PC-3 (cell line): ENCODE measurements around the gene FBXO31. TPM values are rescaled to one million over a fixed set of nuclear protein-coding genes. Genes with fewer than 3 reads are reported as not detected.

Experiments
- ATAC-seq: fragments of 200-7000 bp; cut with Tn5 transposase; 2 replicates; pipeline ENCODE4 v1.9.1; 2020; ENCODE audit warnings: mild to moderate bottlenecking, moderate library complexity
- BruUV-seq: library from RNA; stranded (reverse); fragments of 400-500 nt; replicated peaks from 2 replicates; lab custom pipeline; 2021; lab: Mats Ljungman, UMichigan
- CTCF ChIA-PET: fragments of 300-600 bp; sonication (Branson Sonifier 250); formaldehyde crosslinking; loops from one replicate; lab custom pipeline; 2022; ENCODE audit warnings: antibody characterized with exemption; lab: Charles Lee
- POLR2A ChIA-PET: fragments of 300-600 bp; sonication (Branson Sonifier 250); formaldehyde crosslinking; loops from one replicate; lab custom pipeline; 2022; ENCODE audit warnings: antibody characterized with exemption; ENCODE audit not compliant: unreplicated experiment; lab: Charles Lee
- DNase-seq: peaks from one replicate; pipeline ENCODE4 v3.0.0-alpha.2; 2015
- H2AFZ ChIP-seq: fragments of 300-600 bp; sonication (generic); 2 replicates; pipeline ENCODE4 v1.6.0; 2016; ENCODE audit warnings: antibody characterized with exemption, low read length
- H3F3A ChIP-seq: fragments of 300-600 bp; sonication (generic); one replicate; pipeline ENCODE4 v1.6.0; 2017; ENCODE audit warnings: antibody characterized with exemption, low read length, control low read depth, mild to moderate bottlenecking; ENCODE audit not compliant: unreplicated experiment
- H3K27ac ChIP-seq: fragments of 300-600 bp; sonication (generic); 2 replicates; pipeline ENCODE4 v1.5.1; 2016; ENCODE audit warnings: mild to moderate bottlenecking, low read length
- H3K27me3 ChIP-seq: fragments of 300-600 bp; sonication (generic); 2 replicates; pipeline ENCODE4 v1.6.1; 2016; ENCODE audit warnings: low read length, mixed read lengths
- H3K36me3 ChIP-seq: fragments of 300-600 bp; sonication (generic); 2 replicates; pipeline ENCODE4 v1.6.1; 2016; ENCODE audit warnings: low read depth, mixed run types, low read length, mixed read lengths
- H3K4me1 ChIP-seq: fragments of 300-600 bp; sonication (generic); 2 replicates; pipeline ENCODE4 v1.5.1; 2016; ENCODE audit warnings: low read length; ENCODE audit not compliant: insufficient read depth
- H3K4me2 ChIP-seq: fragments of 300-600 bp; sonication (generic); 2 replicates; pipeline ENCODE4 v1.6.0; 2016; ENCODE audit warnings: low read length
- H3K4me3 ChIP-seq: fragments of 300-600 bp; sonication (generic); 2 replicates; pipeline ENCODE4 v1.5.1; 2016; ENCODE audit warnings: mild to moderate bottlenecking, low read length, mixed read lengths
- H3K79me2 ChIP-seq: fragments of 300-600 bp; sonication (generic); 2 replicates; pipeline ENCODE4 v1.6.1; 2017; ENCODE audit warnings: low read length, mixed read lengths
- H3K9ac ChIP-seq: fragments of 300-600 bp; sonication (generic); 2 replicates; pipeline ENCODE4 v1.6.0; 2016; ENCODE audit warnings: mild to moderate bottlenecking, low read length
- H3K9me2 ChIP-seq: fragments of 300-600 bp; sonication (generic); replicated peaks from 2 replicates; pipeline ENCODE4 v1.6.1; 2016; ENCODE audit warnings: mixed run types, low read length, mixed read lengths
- H3K9me3 ChIP-seq: fragments of 300-600 bp; sonication (generic); 2 replicates; pipeline ENCODE4 v1.6.1; 2016; ENCODE audit warnings: low read length, mixed read lengths
- H4K20me1 ChIP-seq: fragments of 300-600 bp; sonication (generic); 2 replicates; pipeline ENCODE4 v1.6.1; 2016; ENCODE audit warnings: low read length, mixed read lengths
- EZH2 ChIP-seq: fragments of 300-600 bp; sonication (generic); IDR thresholded peaks from one replicate; pipeline ENCODE4 v1.6.1; 2017; ENCODE audit warnings: antibody characterized with exemption, mild to moderate bottlenecking, low read length; ENCODE audit not compliant: unreplicated experiment
- EZH2phosphoT487 ChIP-seq: fragments of 300-600 bp; sonication (generic); IDR thresholded peaks from 2 replicates; pipeline ENCODE4 v1.6.1; 2018; ENCODE audit warnings: mild to moderate bottlenecking, antibody characterized with exemption, low read length, borderline replicate concordance
- intact Hi-C: fragments of 100-400 bp; cut with micrococcal nuclease; formaldehyde crosslinking; loops from 2 replicates; pipeline ENCODE4 v1.9.0; 2023
- total RNA-seq: library from RNA; depleted of rRNA; stranded (reverse); fragments of >200 nt; gene quantifications from 2 replicates; pipeline ENCODE4 v1.2.3, GENCODE V29; 2014
- TF ChIP-seq, protein P1 (sequence below): fragments of 300-600 bp; sonication (generic); conservative IDR thresholded peaks from 2 replicates; pipeline ENCODE4 v1.5.1; 2017; ENCODE audit warnings: antibody characterized with exemption, low read depth, mild to moderate bottlenecking, low read length

Gene FBXO31
- total RNA-seq, 1 experiment from 2014 or later: 14.8 TPM

- no TSS peak for BruUV-seq
- no peaks in the 10 kb centered on the region for H3F3A ChIP-seq
- H3K4me2 ChIP-seq: no peak overlapping the region
- H3K4me1 ChIP-seq: no peaks in the 10 kb centered on the region
- H3K79me2 ChIP-seq: no peaks in the 10 kb centered on the region
- TF ChIP-seq EZH2 (no peak), EZH2phosphoT487 (no peak)
- TF ChIP-seq, protein P1, sequence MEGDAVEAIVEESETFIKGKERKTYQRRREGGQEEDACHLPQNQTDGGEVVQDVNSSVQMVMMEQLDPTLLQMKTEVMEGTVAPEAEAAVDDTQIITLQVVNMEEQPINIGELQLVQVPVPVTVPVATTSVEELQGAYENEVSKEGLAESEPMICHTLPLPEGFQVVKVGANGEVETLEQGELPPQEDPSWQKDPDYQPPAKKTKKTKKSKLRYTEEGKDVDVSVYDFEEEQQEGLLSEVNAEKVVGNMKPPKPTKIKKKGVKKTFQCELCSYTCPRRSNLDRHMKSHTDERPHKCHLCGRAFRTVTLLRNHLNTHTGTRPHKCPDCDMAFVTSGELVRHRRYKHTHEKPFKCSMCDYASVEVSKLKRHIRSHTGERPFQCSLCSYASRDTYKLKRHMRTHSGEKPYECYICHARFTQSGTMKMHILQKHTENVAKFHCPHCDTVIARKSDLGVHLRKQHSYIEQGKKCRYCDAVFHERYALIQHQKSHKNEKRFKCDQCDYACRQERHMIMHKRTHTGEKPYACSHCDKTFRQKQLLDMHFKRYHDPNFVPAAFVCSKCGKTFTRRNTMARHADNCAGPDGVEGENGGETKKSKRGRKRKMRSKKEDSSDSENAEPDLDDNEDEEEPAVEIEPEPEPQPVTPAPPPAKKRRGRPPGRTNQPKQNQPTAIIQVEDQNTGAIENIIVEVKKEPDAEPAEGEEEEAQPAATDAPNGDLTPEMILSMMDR: no peak
- H3K9me2 ChIP-seq: no peaks in the 10 kb centered on the region
- POLR2A ChIA-PET: interaction anchor here (0.6 kb wide), 1 partner anchor 39 kb away, joined by 5 read pairs; the partner anchor contains the start of gene C16orf95
- H3K36me3 ChIP-seq: no peaks in the 10 kb centered on the region; the same call in 1 of the 2 replicates
- no peak overlapping the region for H3K27ac ChIP-seq
- DNase-seq (no peak), ATAC-seq (no peak)
- intact Hi-C loops: no loop called here
- no peaks in the 10 kb centered on the region for H3K9me3 ChIP-seq
- no peaks in the 10 kb centered on the region for H3K27me3 ChIP-seq
- CTCF ChIA-PET: no interaction called here
- H3K9ac ChIP-seq: no peak overlapping the region
- H3K4me3 ChIP-seq: no peak overlapping the region
- no peak overlapping the region for H2AFZ ChIP-seq
- H4K20me1 ChIP-seq: no peaks in the 10 kb centered on the region
Observed at GRCh38 chr16:87356491-87356853, 27.1 kb downstream of the FBXO31 start.

- H2AFZ ChIP-seq: no peak overlapping the region
- ChIA-PET CTCF (no interaction called here), POLR2A (no interaction called here)
- no peaks in the 10 kb centered on the region for H3K36me3 ChIP-seq
- H3K9me2 ChIP-seq: no peaks in the 10 kb centered on the region
- no peaks in the 10 kb centered on the region for H3K9me3 ChIP-seq
- DNase-seq (no peak), ATAC-seq (no peak)
- no peaks in the 10 kb centered on the region for H3F3A ChIP-seq
- H3K4me2 ChIP-seq: no peak overlapping the region
- no peaks in the 10 kb centered on the region for H4K20me1 ChIP-seq
- H3K79me2 ChIP-seq: no peaks in the 10 kb centered on the region
- no peak for TF ChIP-seq EZH2phosphoT487
- TF ChIP-seq, protein P1: no peak
- no peak for TF ChIP-seq EZH2
- H3K4me1 ChIP-seq: no peaks in the 10 kb centered on the region
- H3K27me3 ChIP-seq: no peaks in the 10 kb centered on the region
- no TSS peak for BruUV-seq
- H3K27ac ChIP-seq: no peak overlapping the region
- intact Hi-C loops: no loop called here
- no peak overlapping the region for H3K9ac ChIP-seq
- no peak overlapping the region for H3K4me3 ChIP-seq
Observed at GRCh38 chr16:87353613-87354012, 30.0 kb downstream of the FBXO31 start.

DNA sequence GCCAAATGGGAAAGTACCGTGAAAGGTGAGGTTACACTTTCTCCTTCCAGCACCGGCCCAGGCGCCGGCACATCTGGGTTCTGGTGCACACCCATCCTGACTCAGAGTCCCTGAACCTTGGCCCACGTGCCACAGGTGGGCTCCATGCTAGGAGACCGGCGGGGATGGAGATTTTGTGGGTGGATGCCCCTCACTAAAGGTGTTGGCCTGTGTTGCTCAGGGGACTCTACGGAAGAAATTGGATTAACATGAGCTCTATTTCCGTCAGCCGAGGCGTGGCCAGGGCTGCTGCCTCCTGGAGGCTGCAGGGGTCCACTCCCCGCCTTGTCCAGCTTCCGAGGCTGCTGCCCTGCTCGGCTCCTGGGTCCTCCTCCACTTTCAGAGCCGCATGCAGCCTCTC lies 30.8 kb downstream of the FBXO31 start:
- Histone ChIP-seq H3K9me3 (no peaks in the 10 kb centered on the region), H3K27me3 (no peaks in the 10 kb centered on the region), H3K9ac (no peak overlapping the region), H3K9me2 (no peaks in the 10 kb centered on the region), H3K4me1 (no peaks in the 10 kb centered on the region), H3K79me2 (no peaks in the 10 kb centered on the region), H3F3A (no peaks in the 10 kb centered on the region), H2AFZ (no peak overlapping the region), H3K36me3 (no peaks in the 10 kb centered on the region), H3K4me2 (no peak overlapping the region), H4K20me1 (no peaks in the 10 kb centered on the region), H3K27ac (no peak overlapping the region), H3K4me3 (no peak overlapping the region)
- ATAC-seq: no peak
- POLR2A ChIA-PET: no interaction called here
- intact Hi-C loops: no loop called here
- BruUV-seq: no TSS peak
- CTCF ChIA-PET: no interaction called here
- DNase-seq: no peak
- no peak for TF ChIP-seq EZH2
- TF ChIP-seq, protein P1: no peak
- TF ChIP-seq EZH2phosphoT487: no peak
